HG03469 (cell line): Measurements from ENCODE around the gene RASSF10.
A peak's percentile ranks its signal among the peaks of the same experiment; 100 is the strongest.

Experiments used
- ATAC-seq: cut with Tn5 transposase; IDR thresholded peaks from one replicate; pipeline ENCODE4 v1.9.1; 2021; ENCODE audit warnings: mild to moderate bottlenecking, moderate library complexity, moderate number of reproducible peaks; ENCODE audit not compliant: unreplicated experiment

The RASSF10 gene

DNA sequence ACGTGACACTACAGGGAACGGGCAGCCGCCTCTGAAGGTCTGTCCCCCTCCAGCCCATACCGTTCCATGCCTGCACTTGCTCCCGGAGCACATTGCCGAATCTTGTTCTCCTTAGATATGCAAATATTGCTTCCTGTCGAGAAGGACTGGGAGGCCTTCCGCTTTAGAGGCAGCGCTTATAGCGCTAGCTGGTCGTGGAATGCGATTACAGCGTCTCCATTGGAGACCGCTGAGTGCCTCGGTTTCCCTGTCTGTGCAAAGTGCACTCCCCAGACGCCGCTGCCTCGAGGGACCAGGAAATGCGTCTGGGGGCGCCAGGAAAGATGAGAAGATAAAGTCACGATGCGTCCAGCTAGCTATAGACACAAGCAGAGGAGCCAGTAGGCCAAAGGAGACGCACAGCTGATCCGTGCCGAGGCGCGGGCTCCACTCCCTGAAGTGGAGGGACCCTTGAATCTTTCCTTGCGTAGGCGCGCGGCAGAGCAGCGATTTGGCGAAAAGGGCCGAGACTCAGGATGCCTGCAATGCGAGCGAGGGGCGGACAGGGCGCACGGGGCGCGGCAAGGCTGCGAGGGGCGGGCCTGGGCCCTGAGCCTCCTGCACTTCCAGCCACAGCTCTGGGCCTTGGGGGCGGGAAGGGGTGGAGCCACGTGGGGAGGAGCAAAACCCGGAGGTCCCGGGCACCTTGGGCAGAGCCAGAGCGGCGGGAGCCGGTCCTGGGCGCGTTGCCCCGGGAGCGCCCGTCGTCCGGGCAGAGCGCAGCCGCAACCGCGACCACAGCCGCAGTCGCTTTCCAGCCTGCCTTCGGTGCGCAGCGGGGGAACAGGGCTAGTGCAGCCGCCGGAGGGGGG lies at the start of gene RASSF10:
RASSF10 (plus strand) TSS at position 692 of the 851 bp plus-strand sequence. CDS start 261 bp downstream, outside the sequence.
- ATAC-seq, result no peak

DNA sequence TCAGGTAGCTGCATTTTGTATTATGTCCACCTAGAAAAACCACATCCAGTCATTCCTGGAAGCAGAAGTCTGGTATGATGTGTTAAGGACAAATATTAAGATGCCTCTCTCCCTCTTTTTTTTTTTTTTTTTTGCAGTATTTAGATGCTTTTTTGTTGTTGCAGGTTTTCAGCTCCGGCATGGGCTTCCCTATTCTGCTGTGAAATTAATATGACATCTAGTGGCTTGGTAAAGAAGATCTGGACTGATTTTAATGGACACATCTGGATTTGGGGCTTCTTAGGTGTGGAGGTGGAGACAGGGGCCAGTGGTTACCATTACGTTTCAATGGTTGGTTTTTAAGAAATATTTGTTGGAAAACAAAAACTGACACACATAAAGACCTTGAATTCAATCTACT lies 47.5 kb upstream of the RASSF10 start:
- no peak for ATAC-seq

- ATAC-seq, result no peak
Measured at GRCh38 chr11:12962306-12962705, 46.8 kb upstream of the RASSF10 start.

GRCh38 chr11:12963051-12963450 lies 46.1 kb upstream of the RASSF10 start:
- no peak for ATAC-seq

GRCh38 chr11:12963792-12964536 lies 45.2 kb upstream of the RASSF10 start:
- ATAC-seq, result peak; percentile 58

DNA sequence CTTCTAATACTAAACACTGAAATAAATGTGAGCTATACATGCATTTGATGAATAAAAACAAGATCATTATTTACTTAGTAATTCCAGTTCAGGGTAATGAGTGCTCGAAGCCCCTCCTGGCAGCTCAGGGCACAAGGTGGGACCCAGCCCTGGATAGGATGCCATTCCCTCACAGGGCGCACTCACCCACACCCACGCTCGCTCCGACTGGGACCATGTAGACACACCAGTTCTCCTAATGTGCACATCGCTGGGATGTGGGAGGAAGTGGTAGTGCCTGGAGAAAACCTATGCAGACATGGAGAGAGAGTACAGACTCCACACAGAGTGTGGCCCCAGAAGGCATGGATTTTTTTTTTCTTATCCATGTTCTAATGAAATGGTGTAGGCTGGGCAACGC lies 44.5 kb upstream of the RASSF10 start:
- no peak for ATAC-seq

- no peak for ATAC-seq
Measured at GRCh38 chr11:12966002-12966401, 43.1 kb upstream of the RASSF10 start.

DNA sequence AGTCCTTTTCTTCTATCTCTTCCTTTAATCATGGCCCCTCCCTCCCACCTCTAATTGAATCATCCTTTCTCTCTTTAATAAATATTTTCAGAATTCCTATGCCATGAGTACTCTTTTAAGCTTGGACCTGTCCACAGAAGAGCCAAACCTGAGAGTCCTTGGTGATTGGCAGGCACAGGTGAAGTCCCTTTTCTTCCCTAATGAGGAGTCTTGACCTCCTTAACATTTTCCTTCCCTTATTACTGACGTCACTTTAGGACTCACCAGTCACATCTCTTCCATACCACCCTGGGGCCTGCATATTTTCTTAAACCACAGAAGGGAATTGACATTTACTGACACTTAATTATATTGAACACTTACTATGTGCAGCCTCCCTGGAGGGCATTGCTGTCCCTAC lies 41.0 kb upstream of the RASSF10 start:
- ATAC-seq, result no peak

DNA sequence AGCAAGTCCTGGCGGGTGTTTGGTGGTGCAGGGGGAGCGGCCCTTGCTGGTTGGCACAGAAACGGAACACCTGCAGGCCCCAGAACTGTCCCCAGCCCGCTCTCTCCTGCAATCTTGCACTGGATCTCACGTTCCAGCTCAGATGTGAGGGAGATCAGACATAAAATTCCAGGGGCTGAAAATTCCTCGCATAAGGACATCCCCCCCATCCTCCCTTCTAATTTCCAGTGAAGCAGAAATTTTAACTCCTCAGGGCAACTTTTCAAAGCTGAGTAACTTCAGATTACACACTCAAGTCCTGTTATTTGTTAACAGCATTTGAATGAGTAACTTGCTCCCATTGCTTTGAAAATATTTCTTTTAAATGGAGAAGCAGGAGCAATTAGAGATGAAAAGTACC lies 40.3 kb upstream of the RASSF10 start:
- no peak for ATAC-seq

- no peak for ATAC-seq
Measured at GRCh38 chr11:12971955-12972354, 37.2 kb upstream of the RASSF10 start.

DNA sequence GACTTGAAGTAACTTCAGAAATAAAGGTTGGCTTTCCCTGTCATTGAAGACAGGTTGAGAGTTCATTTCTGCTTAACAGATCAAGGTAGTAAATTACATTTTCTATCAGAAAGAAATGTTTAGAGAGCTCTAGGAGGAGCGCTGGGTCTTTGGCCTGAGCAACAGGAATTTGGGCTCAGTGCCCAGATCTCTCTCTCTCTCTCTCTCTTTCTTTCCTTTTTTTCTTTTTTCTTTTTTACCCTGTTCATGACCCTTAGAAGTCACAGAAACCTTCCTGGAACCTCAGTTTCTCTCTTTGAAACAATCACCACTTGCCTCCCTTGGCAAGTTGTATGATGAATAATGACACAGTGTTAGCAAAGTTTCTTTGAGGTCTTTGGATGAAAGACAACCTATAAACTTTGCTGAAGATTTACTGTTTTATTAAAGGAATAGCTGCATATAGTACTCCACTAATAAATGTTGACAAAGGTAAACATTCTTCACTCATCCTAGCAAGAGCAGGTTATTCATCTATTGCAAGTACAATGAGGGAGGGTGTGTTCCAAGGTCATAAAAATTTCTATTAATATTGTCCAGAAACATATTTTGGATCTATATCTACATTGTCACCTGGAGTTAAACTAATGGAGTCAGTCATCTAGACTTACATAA lies 35.5 kb upstream of the RASSF10 start:
- no peak for ATAC-seq

DNA sequence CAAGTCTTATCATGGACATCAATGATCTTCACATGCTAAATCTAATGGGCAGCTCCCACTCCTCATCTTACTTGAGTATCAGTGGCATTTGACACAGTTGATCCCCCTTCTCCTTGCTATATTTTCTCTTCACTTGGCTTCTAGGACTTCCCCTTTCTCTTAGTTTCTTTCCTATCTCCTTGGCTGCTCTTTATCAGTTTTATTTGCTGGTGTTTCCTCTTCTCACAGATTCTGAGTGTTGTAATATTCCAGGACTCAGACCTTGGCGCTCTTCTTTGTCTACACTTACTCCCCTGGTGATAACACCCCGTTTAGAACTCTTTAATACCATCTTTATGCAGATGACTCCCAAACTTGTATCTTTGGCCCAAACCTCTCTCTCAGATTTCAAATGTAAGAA lies 33.9 kb upstream of the RASSF10 start:
- ATAC-seq, result no peak

- no peak for ATAC-seq
Measured at GRCh38 chr11:12979928-12980689, 29.0 kb upstream of the RASSF10 start.

- ATAC-seq, result no peak
Measured at GRCh38 chr11:12981676-12982522, 27.2 kb upstream of the RASSF10 start.

DNA sequence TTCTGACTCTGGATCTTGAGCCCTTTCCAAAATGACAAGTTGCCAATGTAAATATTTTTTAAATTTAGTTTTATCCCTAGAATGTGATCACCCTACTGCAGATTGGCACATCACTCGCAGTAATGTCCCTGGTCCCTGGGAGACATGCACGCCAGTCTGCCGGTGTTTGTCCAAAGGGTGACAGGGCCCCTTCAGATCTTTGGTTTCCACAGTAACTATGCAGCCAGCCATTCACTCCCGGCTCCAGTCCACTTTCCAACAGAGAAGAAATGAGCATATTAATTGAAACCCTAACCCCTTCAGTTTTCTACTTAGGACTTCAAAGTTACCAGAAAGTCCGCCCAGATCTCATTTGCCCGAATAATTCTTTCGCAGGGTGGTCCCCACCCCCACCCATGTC lies 25.8 kb upstream of the RASSF10 start:
- no peak for ATAC-seq

DNA sequence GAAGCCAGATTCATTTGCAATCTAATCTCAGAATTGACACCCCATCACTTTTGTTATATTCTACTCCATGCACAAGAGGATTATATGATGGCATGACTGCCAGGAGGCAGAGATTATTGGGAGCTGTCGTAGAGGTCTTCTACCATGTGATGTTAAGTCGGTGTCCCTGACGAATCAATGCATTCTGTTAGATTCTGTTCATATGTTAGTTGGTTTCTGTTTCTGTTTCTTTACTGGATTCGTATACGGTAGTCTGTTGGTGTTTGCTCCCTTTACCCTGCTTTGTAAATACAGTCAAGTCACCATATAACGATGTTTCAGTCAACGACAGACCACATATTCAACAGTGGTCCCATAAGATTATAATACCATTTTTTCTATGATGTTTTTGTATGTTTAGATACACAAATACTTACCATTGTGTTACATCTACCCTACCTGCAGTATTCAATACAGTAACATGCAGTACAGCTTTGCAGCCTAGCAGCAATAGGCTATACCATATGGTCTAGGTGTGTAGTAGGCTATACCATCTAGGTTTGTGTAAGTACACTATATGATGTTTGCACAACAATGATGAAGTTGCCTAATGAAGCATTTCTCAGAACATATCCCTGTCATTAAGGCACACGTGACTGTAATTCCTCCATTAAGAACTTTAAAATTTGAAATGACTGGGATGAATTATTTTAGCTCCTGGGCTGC lies 22.8 kb upstream of the RASSF10 start:
- no peak for ATAC-seq

DNA sequence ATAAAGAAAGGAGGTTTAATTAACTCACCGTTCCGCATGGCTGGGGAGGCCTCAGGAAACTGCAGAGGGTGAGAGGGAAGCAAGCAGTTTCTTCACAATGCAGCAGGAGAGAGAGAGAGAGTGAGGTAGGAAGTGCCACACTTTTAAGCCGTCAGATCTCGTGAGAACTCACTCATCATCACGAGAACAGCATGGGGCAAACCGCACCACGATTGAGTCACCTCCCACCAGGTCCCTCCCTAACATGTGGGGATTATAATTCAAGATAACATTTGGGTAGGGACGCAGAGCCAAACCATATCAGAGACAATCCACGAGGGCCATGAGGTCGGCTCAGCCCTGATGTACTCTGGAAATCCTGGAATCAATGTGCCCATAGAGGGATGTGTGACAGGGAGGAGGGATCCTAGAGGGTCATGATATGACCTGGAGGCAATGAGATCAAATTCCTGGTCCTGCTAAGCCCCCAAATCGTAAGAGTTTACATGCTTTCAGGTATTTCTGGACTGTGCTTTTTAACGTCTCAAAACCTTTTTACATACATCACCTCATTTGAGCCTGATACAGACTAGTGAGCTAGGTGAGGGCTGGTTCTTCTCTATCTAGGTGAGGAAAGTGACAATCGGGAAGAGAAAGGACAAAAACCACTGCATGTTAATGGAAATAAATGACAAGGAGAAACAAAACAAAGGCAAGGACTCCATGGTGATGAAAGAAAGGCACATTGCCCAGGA lies 19.5 kb upstream of the RASSF10 start:
- ATAC-seq, result no peak

DNA sequence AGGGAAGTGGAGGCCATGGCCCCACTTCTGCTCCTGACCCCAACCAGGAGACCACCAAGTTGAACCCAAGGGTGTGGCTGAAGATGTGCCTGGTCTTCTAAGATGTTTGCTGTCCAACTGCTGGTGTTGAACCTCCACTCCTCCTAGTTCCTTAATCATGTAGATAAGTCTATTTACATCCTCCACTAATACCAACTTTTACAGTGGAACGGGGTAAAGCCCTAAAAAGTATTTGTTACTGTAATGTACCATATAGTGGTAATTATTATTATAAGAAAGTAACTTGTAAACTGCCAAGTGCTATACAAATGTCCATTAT lies 19.0 kb upstream of the RASSF10 start:
- no peak for ATAC-seq

GRCh38 chr11:12991426-12991825 lies 17.7 kb upstream of the RASSF10 start:
- ATAC-seq, result no peak
